Common myeloid progenitor, CD34-positive (primary cell): Measurements from ENCODE around the gene RAD51B.

ENCODE experiments used
- CTCF ChIA-PET: fragments of 350-600 bp; sonication (Branson Sonifier 250); formaldehyde crosslinking; loops from one replicate; lab custom pipeline; 2021; ENCODE audit warnings: antibody characterized with exemption; lab: Charles Lee
- POLR2A ChIA-PET: fragments of 350-600 bp; sonication (Branson Sonifier 250); formaldehyde crosslinking; loops from one replicate; lab custom pipeline; 2021; ENCODE audit warnings: antibody characterized with exemption; lab: Charles Lee
- DNase-seq, 3 donors: peaks; one replicate each; pipeline versions ENCODE4 v3.0.0 to v3.0.0-alpha.2; 2013
- H3K27ac ChIP-seq, 2 experiments: 1 replicate in 1 of 2; 2 replicates in 1 of 2; pipeline ENCODE4 v1.7.0; 2013; ENCODE audit warnings: inconsistent platforms in 2 of 2, low read length in 2 of 2, mild to moderate bottlenecking in 2 of 2, low read depth in 1 of 2, moderate library complexity in 1 of 2; ENCODE audit not compliant: severe bottlenecking in 2 of 2, insufficient read depth in 1 of 2, poor library complexity in 1 of 2
- H3K27me3 ChIP-seq, 5 experiments: replicated peaks in 2 of 5; 1 replicate in 3 of 5; 2 replicates in 2 of 5; pipeline versions ENCODE4 v1.6.1 to v1.7.0; 2013; ENCODE audit warnings: low read length in 4 of 5, mild to moderate bottlenecking in 2 of 5, moderate library complexity in 2 of 5, inconsistent platforms in 1 of 5; ENCODE audit not compliant: insufficient read depth in 5 of 5, control insufficient read depth in 4 of 5
- H3K36me3 ChIP-seq, 4 experiments: 1 replicate in 2 of 4; 2 replicates in 2 of 4; pipeline versions ENCODE4 v1.6.1 to v1.7.0; 2013; ENCODE audit warnings: low read length in 3 of 4, control low read depth in 1 of 4, mild to moderate bottlenecking in 1 of 4; ENCODE audit not compliant: control insufficient read depth in 4 of 4, insufficient read depth in 4 of 4
- H3K4me1 ChIP-seq, 4 experiments: 1 replicate in 3 of 4; 2 replicates in 1 of 4; pipeline versions ENCODE4 v1.6.1 to v1.7.1; 2013; ENCODE audit warnings: low read length in 3 of 4, mild to moderate bottlenecking in 3 of 4, control low read depth in 1 of 4, inconsistent platforms in 1 of 4, moderate library complexity in 1 of 4; ENCODE audit not compliant: control insufficient read depth in 4 of 4, insufficient read depth in 4 of 4; ENCODE audit errors: control extremely low read depth in 1 of 4
- H3K4me3 ChIP-seq, 7 experiments: 1 replicate in 4 of 7; 2 replicates in 3 of 7; pipeline versions ENCODE4 v1.5.1 to v1.7.0; 2013; ENCODE audit warnings: mild to moderate bottlenecking in 7 of 7, low read length in 6 of 7, moderate library complexity in 6 of 7, inconsistent platforms in 2 of 7, low read depth in 2 of 7, control low read depth in 1 of 7; ENCODE audit not compliant: insufficient read depth in 4 of 7, control insufficient read depth in 1 of 7; ENCODE audit errors: extremely low read depth in 1 of 7
- H3K9me3 ChIP-seq, 5 experiments: 1 replicate in 4 of 5; 2 replicates in 1 of 5; pipeline versions ENCODE4 v1.6.1 to v1.7.1; 2013; ENCODE audit warnings: low read length in 4 of 5, mild to moderate bottlenecking in 2 of 5, inconsistent platforms in 1 of 5, low read depth in 1 of 5, moderate library complexity in 1 of 5; ENCODE audit not compliant: control insufficient read depth in 4 of 5, insufficient read depth in 2 of 5; ENCODE audit errors: control extremely low read depth in 1 of 5
- WGBS: methylation state at CpG from one replicate; pipeline ENCODE4 v1.1.5; 2013; ENCODE audit not compliant: insufficient coverage; 5-methylcytosine and 5-hydroxymethylcytosine counted together

The RAD51B gene

DNA sequence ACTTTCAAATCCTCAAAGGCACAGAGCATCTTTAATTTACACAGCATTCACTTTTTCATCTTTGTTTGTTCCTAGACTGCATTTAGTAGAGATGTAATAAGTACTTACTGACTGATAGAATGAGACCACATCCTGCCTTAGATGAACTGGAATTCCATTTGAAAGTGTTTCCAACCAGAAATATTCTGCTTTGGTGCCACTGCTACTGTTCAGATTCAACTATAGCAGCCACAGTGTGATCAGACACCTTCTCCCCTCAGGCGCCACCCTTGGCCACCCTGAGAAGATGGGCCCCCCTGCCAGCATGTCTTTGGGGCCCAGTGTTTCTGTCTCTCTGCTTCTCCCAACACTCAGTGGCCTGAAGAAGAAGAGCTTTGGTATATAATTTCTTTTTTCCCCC lies 449.1 kb downstream of the RAD51B start:
- CTCF ChIA-PET = interaction anchor here (1.0 to 1.1 kb wide), 2 partner anchors 19 to 101 kb away, joined by 3 to 4 read pairs; no protein-coding TSS in a partner anchor
- no peaks in the 10 kb centered on the region for H3K9me3 ChIP-seq
- H3K4me1 ChIP-seq = peaks cover 11 to 23% (median 19%) of the 10 kb centered on the region in 4 experiments
- peak in 1 of 3 donors; percentile 21 for DNase-seq
- H3K4me3 ChIP-seq = no peak overlapping the region
- H3K27ac ChIP-seq = no peak overlapping the region
- H3K27me3 ChIP-seq = no peaks in the 10 kb centered on the region
- POLR2A ChIA-PET = no interaction called here
- WGBS = 86% methylated on average over 1 of the region's 1 CpG
- H3K36me3 ChIP-seq = no peaks in the 10 kb centered on the region

GRCh38 chr14:68269136-68269927 lies 449.8 kb downstream of the RAD51B start:
- Histone ChIP-seq H3K27ac (no peak overlapping the region), H3K36me3 (no peaks in the 10 kb centered on the region), H3K9me3 (no peaks in the 10 kb centered on the region), H3K27me3 (no peaks in the 10 kb centered on the region), H3K4me1 (peaks cover 11 to 23% (median 19%) of the 10 kb centered on the region in 4 experiments), H3K4me3 (no peak overlapping the region)
- 47% methylated on average over 4 of the region's 8 CpGs for WGBS
- POLR2A ChIA-PET = no interaction called here
- DNase-seq = peak in 1 of 3 donors; percentile 54
- CTCF ChIA-PET = interaction anchor here (1.0 to 2.1 kb wide), 4 partner anchors 9 to 325 kb away, joined by 3 to 7 read pairs (median 4); no protein-coding TSS in a partner anchor

DNA sequence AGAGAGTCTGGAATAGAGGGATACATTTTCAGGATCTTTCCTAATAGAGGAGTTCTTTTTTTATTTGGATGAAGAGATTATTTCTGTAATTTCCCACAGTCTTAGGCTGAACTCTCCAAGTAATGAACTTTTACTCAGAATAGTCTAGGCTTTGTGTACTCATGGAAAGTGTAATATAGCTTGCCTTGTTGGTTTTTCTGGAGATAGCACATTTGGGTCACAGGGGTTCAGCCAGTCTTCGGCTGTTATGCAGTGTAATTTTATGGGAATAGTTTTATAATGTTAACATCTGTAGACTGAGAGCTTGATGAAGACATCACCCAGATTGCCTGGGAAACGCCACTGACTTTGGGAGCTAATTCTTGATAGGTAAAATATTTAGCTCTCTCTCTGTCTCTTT lies 450.8 kb downstream of the RAD51B start:
- ChIA-PET CTCF (interaction anchor here (0.6 to 3.5 kb wide), 6 partner anchors 10 to 559 kb away, joined by 3 to 11 read pairs (median 4); no protein-coding TSS in a partner anchor), POLR2A (no interaction called here)
- DNase-seq = no peak
- Histone ChIP-seq H3K4me3 (no peak overlapping the region), H3K9me3 (no peaks in the 10 kb centered on the region), H3K27me3 (no peaks in the 10 kb centered on the region), H3K36me3 (no peaks in the 10 kb centered on the region), H3K27ac (no peak overlapping the region), H3K4me1 (peaks cover 16 to 23% (median 19%) of the 10 kb centered on the region in 4 experiments)
- WGBS = 75% methylated on average over 1 of the region's 2 CpGs

DNA sequence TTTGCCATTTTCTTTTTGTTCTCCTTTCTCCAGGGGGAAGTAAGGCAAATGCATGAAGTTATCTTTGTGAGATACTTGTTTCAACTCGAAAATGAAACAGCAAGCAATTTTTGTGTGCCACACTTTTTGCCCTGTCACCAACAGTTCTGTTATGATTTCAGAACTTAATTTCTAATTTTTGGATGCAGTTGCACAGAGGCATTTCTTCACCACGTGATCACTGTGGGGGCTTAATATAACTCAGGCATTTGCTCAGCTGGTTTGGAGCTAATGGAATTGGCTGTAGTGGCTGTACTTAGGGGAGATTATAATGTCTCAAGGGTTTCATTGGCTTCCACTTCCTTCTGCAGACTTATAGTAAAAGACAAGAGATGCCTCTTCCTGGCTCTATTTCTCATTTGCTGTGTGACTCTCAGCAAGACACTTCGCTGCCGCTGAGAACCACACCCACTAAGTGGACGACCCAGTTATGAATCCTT lies 452.4 kb downstream of the RAD51B start:
- ChIA-PET POLR2A (interaction anchor here (0.6 kb wide), 1 partner anchor 105 kb away, joined by 3 read pairs; no protein-coding TSS in a partner anchor), CTCF (interaction anchor here (0.6 to 3.5 kb wide), 2 partner anchors 16 to 22 kb away, joined by 3 to 11 read pairs; no protein-coding TSS in a partner anchor)
- H3K9me3 ChIP-seq = no peaks in the 10 kb centered on the region
- no peak overlapping the region for H3K4me3 ChIP-seq
- H3K4me1 ChIP-seq = peaks cover 13 to 30% (median 23%) of the 10 kb centered on the region in 4 experiments
- H3K27ac ChIP-seq = no peak overlapping the region
- H3K27me3 ChIP-seq = no peaks in the 10 kb centered on the region
- H3K36me3 ChIP-seq = no peaks in the 10 kb centered on the region
- WGBS = 65% methylated on average over 3 of the region's 5 CpGs
- DNase-seq = peak in 1 of 3 donors; percentile 59

- POLR2A ChIA-PET = interaction anchor here (0.6 kb wide), 1 partner anchor 104 kb away, joined by 3 read pairs; no protein-coding TSS in a partner anchor
- no peak overlapping the region for H3K27ac ChIP-seq
- no peak overlapping the region for H3K4me3 ChIP-seq
- no peaks in the 10 kb centered on the region for H3K9me3 ChIP-seq
- H3K27me3 ChIP-seq = no peaks in the 10 kb centered on the region
- no peak for DNase-seq
- no peaks in the 10 kb centered on the region for H3K36me3 ChIP-seq
- 90% methylated on average over 2 of the region's 4 CpGs for WGBS
- CTCF ChIA-PET = interaction anchor here (0.6 to 3.5 kb wide), 3 partner anchors 23 to 108 kb away, joined by 3 to 11 read pairs (median 3); no protein-coding TSS in a partner anchor
- peaks cover 7 to 22% (median 19%) of the 10 kb centered on the region in 4 experiments for H3K4me1 ChIP-seq
Observed at GRCh38 chr14:68273413-68273812, 453.8 kb downstream of the RAD51B start.

- no CpG with 5 or more reads among the region's 2 CpGs for WGBS
- DNase-seq = peak in 1 of 3 donors; percentile 52
- ChIA-PET POLR2A (no interaction called here), CTCF (no interaction called here)
- Histone ChIP-seq H3K27ac (no peak overlapping the region), H3K9me3 (no peaks in the 10 kb centered on the region), H3K4me1 (peaks cover 5 to 14% (median 6%) of the 10 kb centered on the region in 4 experiments), H3K36me3 (no peaks in the 10 kb centered on the region), H3K4me3 (no peak overlapping the region), H3K27me3 (no peaks in the 10 kb centered on the region)
Observed at GRCh38 chr14:68274725-68275124, 455.1 kb downstream of the RAD51B start.
